ENCODE measurements around the gene PFAS. TPM values are rescaled to one million over a fixed set of nuclear protein-coding genes. Genes with fewer than 3 reads are reported as not detected.

PFAS gene
- total RNA-seq, 1 experiment from 2014 or later = 66.8 TPM

- TF ChIP-seq CTCF (IDR thresholded peaks at IDR 0.05; ENCODE audit: unreplicated experiment) = no peak
- Mint-ChIP-seq H3K27me3 (ENCODE audit: unreplicated experiment) (no peaks in the 10 kb centered on the region), H3K4me1 (ENCODE audit: low read depth, unreplicated experiment) (peaks cover 5% of the 10 kb centered on the region), H3K4me3 (ENCODE audit: low read depth, unreplicated experiment) (no peak overlapping the region), H3K27ac (ENCODE audit: unreplicated experiment) (no peak overlapping the region), H3K36me3 (ENCODE audit: insufficient read depth, unreplicated experiment) (peaks cover 12% of the 10 kb centered on the region), H3K9me3 (ENCODE audit: low read depth, unreplicated experiment) (no peaks in the 10 kb centered on the region)
- BruUV-seq (replicated peaks) = no TSS peak
- no peak for DNase-seq
- CTCF ChIA-PET = no interaction called here
- intact Hi-C loops (cut with micrococcal nuclease; ENCODE audit: unreplicated experiment) = no loop called here
These were observed 6.4 kb downstream of the PFAS start for GRCh38 chr17:8255499-8255898.

- CTCF ChIA-PET = no interaction called here
- no peak for TF ChIP-seq CTCF (IDR thresholded peaks at IDR 0.05; ENCODE audit: unreplicated experiment)
- no TSS peak for BruUV-seq (replicated peaks)
- Mint-ChIP-seq H3K27me3 (ENCODE audit: unreplicated experiment) (no peaks in the 10 kb centered on the region), H3K4me1 (ENCODE audit: low read depth, unreplicated experiment) (no peaks in the 10 kb centered on the region), H3K27ac (ENCODE audit: unreplicated experiment) (no peak overlapping the region), H3K4me3 (ENCODE audit: low read depth, unreplicated experiment) (no peak overlapping the region), H3K9me3 (ENCODE audit: low read depth, unreplicated experiment) (no peaks in the 10 kb centered on the region), H3K36me3 (ENCODE audit: insufficient read depth, unreplicated experiment) (peaks cover 20% of the 10 kb centered on the region)
- no peak for DNase-seq
- intact Hi-C loops (cut with micrococcal nuclease; ENCODE audit: unreplicated experiment) = no loop called here
These were observed 7.2 kb downstream of the PFAS start for GRCh38 chr17:8256291-8256690.

- CTCF ChIA-PET = no interaction called here
- no TSS peak for BruUV-seq (replicated peaks)
- H3K4me1 Mint-ChIP-seq (ENCODE audit: low read depth, unreplicated experiment) = no peaks in the 10 kb centered on the region
- no peak overlapping the region for H3K4me3 Mint-ChIP-seq (ENCODE audit: low read depth, unreplicated experiment)
- no peak for TF ChIP-seq CTCF (IDR thresholded peaks at IDR 0.05; ENCODE audit: unreplicated experiment)
- no peaks in the 10 kb centered on the region for H3K9me3 Mint-ChIP-seq (ENCODE audit: low read depth, unreplicated experiment)
- no peak overlapping the region for H3K27ac Mint-ChIP-seq (ENCODE audit: unreplicated experiment)
- H3K36me3 Mint-ChIP-seq (ENCODE audit: insufficient read depth, unreplicated experiment) = peaks cover 20% of the 10 kb centered on the region
- no peaks in the 10 kb centered on the region for H3K27me3 Mint-ChIP-seq (ENCODE audit: unreplicated experiment)
- DNase-seq = no peak
- intact Hi-C loops (cut with micrococcal nuclease; ENCODE audit: unreplicated experiment) = no loop called here
These were observed 7.6 kb downstream of the PFAS start for GRCh38 chr17:8256691-8257090.

- BruUV-seq (replicated peaks) = no TSS peak
- Mint-ChIP-seq H3K4me1 (ENCODE audit: low read depth, unreplicated experiment) (no peaks in the 10 kb centered on the region), H3K9me3 (ENCODE audit: low read depth, unreplicated experiment) (no peaks in the 10 kb centered on the region), H3K4me3 (ENCODE audit: low read depth, unreplicated experiment) (no peak overlapping the region), H3K27ac (ENCODE audit: unreplicated experiment) (no peak overlapping the region), H3K27me3 (ENCODE audit: unreplicated experiment) (no peaks in the 10 kb centered on the region), H3K36me3 (ENCODE audit: insufficient read depth, unreplicated experiment) (peaks cover 20% of the 10 kb centered on the region)
- no peak for TF ChIP-seq CTCF (IDR thresholded peaks at IDR 0.05; ENCODE audit: unreplicated experiment)
- no peak for DNase-seq
- CTCF ChIA-PET = no interaction called here
- intact Hi-C loops (cut with micrococcal nuclease; ENCODE audit: unreplicated experiment) = no loop called here
These were observed 8.7 kb downstream of the PFAS start for GRCh38 chr17:8257801-8258200.

- BruUV-seq (replicated peaks) = no TSS peak
- no peaks in the 10 kb centered on the region for H3K27me3 Mint-ChIP-seq (ENCODE audit: unreplicated experiment)
These were observed 15.2 kb downstream of the PFAS start for GRCh38 chr17:8264320-8264719.

More at GRCh38 chr17:8264320-8264719, 15.2 kb downstream of the PFAS start:
- Mint-ChIP-seq H3K4me3 (ENCODE audit: low read depth, unreplicated experiment) (no peak overlapping the region), H3K36me3 (ENCODE audit: insufficient read depth, unreplicated experiment) (peaks cover 33% of the 10 kb centered on the region), H3K27ac (ENCODE audit: unreplicated experiment) (no peak overlapping the region), H3K4me1 (ENCODE audit: low read depth, unreplicated experiment) (no peaks in the 10 kb centered on the region), H3K9me3 (ENCODE audit: low read depth, unreplicated experiment) (no peaks in the 10 kb centered on the region)
- TF ChIP-seq CTCF (IDR thresholded peaks at IDR 0.05; ENCODE audit: unreplicated experiment) = no peak
- CTCF ChIA-PET = no interaction called here
- intact Hi-C loops (cut with micrococcal nuclease; ENCODE audit: unreplicated experiment) = no loop called here
- DNase-seq = no peak

Measured in Calu3 (cell line).